ENCODE results near the gene RABGEF1.

GRCh38 chr7:66696774-66697191 lies 43.8 kb upstream of the RABGEF1 start:
- TF ChIP-seq CTCF (IDR thresholded peaks at IDR 0.05) (no peak), POLR2AphosphoS5 (IDR thresholded peaks at IDR 0.05) (no peak)
